Measurements from ENCODE around the gene MED22. TPM values are rescaled to one million over a fixed set of nuclear protein-coding genes. Genes with fewer than 3 reads are reported as not detected.

Gene MED22
- total RNA-seq, 2 donors from 2014 or later: 34.8 to 43.3 TPM

DNA sequence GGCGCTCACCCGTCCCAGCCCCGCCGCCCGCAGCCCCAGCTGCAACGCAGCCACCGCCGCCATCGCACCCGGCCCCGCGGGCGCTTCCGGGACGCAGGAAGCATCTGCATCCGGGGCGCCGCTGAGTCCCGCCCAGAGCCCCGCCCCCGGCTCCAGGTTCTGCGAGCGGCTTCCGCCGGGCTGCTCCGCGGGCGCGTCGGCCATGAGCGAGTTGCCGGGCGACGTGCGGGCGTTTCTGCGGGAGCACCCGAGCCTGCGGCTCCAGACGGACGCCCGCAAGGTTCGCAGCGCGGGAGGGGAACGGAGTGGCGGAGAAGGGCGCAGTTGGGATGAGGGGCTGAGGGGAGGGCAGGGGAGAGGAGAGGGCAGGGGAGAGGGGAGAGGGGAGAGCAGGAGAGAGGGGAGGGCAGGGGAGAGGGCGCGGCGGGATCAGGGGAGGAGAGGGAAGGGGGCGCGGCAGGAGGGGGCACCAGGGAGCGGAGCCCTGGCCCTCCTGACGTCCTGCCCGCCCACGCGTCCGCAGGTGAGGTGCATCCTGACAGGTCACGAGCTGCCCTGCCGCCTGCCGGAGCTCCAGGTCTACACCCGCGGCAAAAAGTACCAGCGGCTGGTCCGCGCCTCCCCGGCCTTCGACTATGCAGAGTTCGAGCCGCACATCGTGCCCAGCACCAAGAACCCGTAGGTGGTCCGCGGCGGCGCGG lies 8.6 kb upstream of the MED22 start, which contains the start of the genes SURF1 and SURF2:
SURF1 (minus strand) TSS at position 97 of the 701 bp plus-strand sequence; CDS start at position 63, 34 bp downstream.
SURF2 (plus strand) TSS at position 160 of the 701 bp plus-strand sequence; CDS start at position 203, 43 bp downstream.
- Mint-ChIP-seq H3K9me3 (no peaks in the 10 kb centered on the region), H3K4me1 (ENCODE audit: low read depth in 2 of 2) (peaks cover 34 to 44% of the 10 kb centered on the region in 2 donors), H3K4me3 (peak within 1 kb of the TSS; percentile 87), H3K27ac (peak within 1 kb of the TSS; percentile 46 to 82), H3K36me3 (peaks cover 7% of the 10 kb centered on the region), H3K27me3 (no peaks in the 10 kb centered on the region)
- DNase-seq (ENCODE audit: low spot score) (peak; percentile 93), ATAC-seq (peak; percentile 91 to 93)

DNA sequence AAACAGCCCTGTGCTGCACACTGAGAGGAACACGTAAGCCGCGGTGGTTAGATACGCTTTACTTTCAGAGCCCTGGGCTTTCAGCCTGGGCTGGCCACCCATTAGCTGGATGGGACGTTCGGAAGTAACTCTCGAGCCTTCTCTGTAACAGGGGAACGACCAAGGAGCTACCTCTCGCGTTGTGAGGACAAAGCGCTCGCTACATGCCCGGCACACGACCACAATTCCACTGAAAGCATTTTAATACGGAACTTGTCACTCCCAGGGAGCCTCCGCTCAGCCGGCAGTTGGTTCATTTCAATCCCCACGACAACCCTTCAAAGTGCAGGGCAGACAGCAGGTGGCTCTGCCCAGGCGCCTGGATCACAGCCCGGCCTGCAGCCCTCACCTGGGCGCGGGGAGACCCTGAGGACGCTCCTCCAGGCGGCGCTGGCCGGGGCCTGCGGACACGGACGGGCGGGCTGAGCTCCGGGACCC lies 8.0 kb upstream of the MED22 start:
- Mint-ChIP-seq H3K27me3 (no peaks in the 10 kb centered on the region), H3K4me1 (ENCODE audit: low read depth in 2 of 2) (peaks cover 28 to 37% of the 10 kb centered on the region in 2 donors), H3K4me3 (peak overlapping the region; percentile 87), H3K27ac (peak overlapping the region; percentile 46 to 82), H3K36me3 (peaks cover 4% of the 10 kb centered on the region), H3K9me3 (no peaks in the 10 kb centered on the region)
- peak; percentile 22 to 40 for ATAC-seq
- no peak for DNase-seq (ENCODE audit: low spot score)

DNA sequence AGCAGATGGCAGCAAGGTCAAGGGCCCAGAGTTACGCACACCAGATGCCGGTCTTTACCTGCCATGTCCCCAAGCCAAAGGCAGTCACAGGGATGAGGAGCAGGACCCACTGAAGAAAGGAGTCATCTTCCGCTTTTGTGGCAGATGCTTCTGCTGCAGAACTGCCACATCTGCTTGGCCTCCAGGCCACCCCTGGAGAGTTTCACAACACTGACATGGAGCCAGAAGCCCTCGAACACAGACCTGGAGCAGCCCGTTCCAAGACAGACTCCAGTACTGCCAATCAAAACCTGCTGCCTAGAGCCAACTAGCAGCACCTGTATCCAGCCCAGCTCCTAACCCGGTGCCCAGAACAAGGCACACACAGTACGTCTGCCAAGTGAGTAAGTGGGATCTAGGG lies 6.8 kb upstream of the MED22 start:
- H3K4me3 Mint-ChIP-seq: peak overlapping the region; percentile 87
- H3K36me3 Mint-ChIP-seq: peaks cover 14% of the 10 kb centered on the region
- no peaks in the 10 kb centered on the region for H3K9me3 Mint-ChIP-seq
- DNase-seq (ENCODE audit: low spot score) (no peak), ATAC-seq (no peak)
- peaks cover 30 to 37% of the 10 kb centered on the region in 2 donors for H3K4me1 Mint-ChIP-seq (ENCODE audit: low read depth in 2 of 2)
- H3K27ac Mint-ChIP-seq: no peak overlapping the region
- no peaks in the 10 kb centered on the region for H3K27me3 Mint-ChIP-seq

DNA sequence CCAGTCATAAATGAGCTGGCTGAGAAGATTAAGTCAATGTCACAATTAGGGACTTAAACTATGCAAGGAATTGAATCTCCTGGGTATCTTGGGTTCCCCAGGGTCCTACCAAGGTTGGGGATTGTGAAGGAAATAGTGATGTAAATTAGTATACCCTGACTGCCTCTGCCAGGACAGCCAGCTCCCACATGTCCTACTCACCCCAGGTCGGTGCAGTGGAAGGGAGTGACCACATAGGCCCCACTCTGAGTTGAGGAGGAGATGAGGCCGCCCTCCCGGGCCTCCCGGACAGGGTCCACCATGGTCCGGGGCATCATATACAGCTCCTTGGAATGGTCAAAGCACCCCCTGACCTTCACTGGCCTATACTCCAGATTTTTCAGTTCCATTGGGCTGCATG lies 5.6 kb upstream of the MED22 start:
- no peak for ATAC-seq
- Mint-ChIP-seq H3K9me3 (no peaks in the 10 kb centered on the region), H3K36me3 (peaks cover 26% of the 10 kb centered on the region), H3K27ac (peak overlapping the region in 1 of 2 donors; percentile 68), H3K4me3 (peak overlapping the region; percentile 10), H3K27me3 (no peaks in the 10 kb centered on the region), H3K4me1 (ENCODE audit: low read depth in 2 of 2) (peaks cover 38 to 42% of the 10 kb centered on the region in 2 donors)
- no peak for DNase-seq (ENCODE audit: low spot score)

DNA sequence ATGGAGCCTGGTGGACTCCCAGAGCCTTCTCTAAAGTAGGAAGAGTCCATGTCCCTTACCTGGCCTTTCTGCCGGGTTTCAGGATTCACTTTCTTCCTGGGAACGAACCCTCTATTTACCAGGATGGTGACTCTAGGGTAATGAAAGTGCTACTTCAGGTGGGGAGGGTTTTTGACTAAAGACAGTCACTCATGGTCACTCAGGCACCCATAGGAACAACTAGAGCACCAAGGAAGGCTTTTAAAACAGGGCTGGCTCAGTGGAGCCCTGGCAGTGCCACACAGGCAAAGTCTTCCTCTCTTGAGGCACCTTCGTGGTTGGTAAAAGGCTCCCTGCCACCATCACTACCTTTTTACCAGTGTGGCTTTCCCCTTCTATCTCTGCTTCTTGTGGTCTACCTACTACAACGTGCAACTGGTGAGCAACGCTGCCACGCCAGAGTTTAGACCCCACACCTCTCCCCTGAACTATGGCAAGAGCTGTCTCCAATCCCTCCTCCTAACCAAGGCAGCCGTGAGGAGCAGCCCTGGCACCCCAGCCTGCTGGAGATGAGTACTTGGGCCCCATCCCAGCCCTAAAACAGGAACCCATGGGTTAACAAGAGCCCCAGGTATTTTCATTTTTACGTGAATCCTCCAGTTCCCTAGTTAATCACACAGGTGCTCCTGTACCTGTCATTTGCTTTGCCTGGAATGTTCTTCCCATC lies 4.9 kb upstream of the MED22 start:
- H3K36me3 Mint-ChIP-seq: peaks cover 32% of the 10 kb centered on the region
- H3K27ac Mint-ChIP-seq: peak overlapping the region; percentile 35 to 68
- H3K4me3 Mint-ChIP-seq: peak overlapping the region; percentile 10
- no peaks in the 10 kb centered on the region for H3K9me3 Mint-ChIP-seq
- H3K4me1 Mint-ChIP-seq (ENCODE audit: low read depth in 2 of 2): peaks cover 31 to 39% of the 10 kb centered on the region in 2 donors
- no peak for DNase-seq (ENCODE audit: low spot score)
- no peak for ATAC-seq
- H3K27me3 Mint-ChIP-seq: no peaks in the 10 kb centered on the region

DNA sequence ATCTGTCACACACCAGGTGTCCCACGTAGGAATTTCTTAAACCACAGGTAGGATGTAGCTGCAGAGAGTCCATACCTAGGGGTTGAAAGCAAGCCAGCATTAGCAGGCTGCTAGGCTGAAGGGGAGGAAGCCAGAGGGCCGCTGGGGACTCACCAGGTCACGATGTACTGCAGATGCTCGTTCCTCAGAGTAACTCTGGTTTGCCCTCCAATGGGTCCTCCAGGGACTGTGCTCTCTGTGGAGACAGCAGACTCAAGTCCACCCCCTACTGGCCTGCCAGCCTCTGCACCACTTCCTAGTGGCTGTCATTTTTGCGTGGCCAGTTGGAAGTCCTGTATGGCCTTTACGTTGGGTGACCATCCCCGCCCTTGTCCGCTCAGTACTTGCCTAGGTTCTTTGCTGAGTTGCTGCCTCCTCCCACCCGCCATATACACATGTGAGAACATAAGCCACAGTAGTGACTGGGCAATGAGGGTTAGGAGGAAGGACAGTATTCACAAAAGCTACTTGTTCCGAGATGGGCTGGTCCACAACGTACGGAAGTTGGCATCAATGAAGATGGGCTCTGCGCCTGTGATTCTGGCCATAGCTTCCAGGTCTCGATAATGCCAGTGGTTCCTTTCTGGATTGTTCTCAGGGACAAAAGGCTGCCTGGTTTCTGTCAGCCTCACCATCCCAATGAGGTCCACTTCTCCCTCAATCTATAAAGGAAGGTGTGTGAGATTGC lies 4.1 kb upstream of the MED22 start:
- Mint-ChIP-seq H3K9me3 (no peaks in the 10 kb centered on the region), H3K36me3 (peaks cover 34% of the 10 kb centered on the region), H3K4me1 (ENCODE audit: low read depth in 2 of 2) (peaks cover 30 to 34% of the 10 kb centered on the region in 2 donors), H3K27me3 (no peaks in the 10 kb centered on the region), H3K27ac (peak overlapping the region; percentile 35 to 68), H3K4me3 (no peak overlapping the region)
- DNase-seq (ENCODE audit: low spot score): no peak
- ATAC-seq: no peak

DNA sequence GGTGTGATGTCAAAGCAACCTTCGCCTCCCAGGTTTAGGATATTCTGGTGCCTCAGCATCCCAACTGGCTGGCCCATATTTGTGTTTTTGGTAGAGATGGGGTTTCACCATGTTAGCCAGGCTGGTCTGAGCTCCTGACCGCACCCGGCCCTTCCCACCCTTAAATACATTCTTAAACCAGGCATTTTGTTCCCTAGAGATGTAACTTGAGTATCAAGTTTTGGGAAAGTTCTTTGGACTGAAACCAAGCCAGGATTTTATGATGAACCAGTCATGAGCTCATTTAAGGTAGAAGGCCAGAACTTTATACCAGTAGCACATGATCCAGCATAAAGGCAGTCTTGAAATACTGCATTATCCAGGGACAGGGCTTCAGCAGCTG lies 3.6 kb upstream of the MED22 start:
- H3K27ac Mint-ChIP-seq: no peak overlapping the region
- H3K4me1 Mint-ChIP-seq (ENCODE audit: low read depth in 2 of 2): peaks cover 35 to 39% of the 10 kb centered on the region in 2 donors
- H3K9me3 Mint-ChIP-seq: no peaks in the 10 kb centered on the region
- DNase-seq (ENCODE audit: low spot score): no peak
- no peaks in the 10 kb centered on the region for H3K27me3 Mint-ChIP-seq
- ATAC-seq: no peak
- H3K36me3 Mint-ChIP-seq: peaks cover 34% of the 10 kb centered on the region
- H3K4me3 Mint-ChIP-seq: no peak overlapping the region

DNA sequence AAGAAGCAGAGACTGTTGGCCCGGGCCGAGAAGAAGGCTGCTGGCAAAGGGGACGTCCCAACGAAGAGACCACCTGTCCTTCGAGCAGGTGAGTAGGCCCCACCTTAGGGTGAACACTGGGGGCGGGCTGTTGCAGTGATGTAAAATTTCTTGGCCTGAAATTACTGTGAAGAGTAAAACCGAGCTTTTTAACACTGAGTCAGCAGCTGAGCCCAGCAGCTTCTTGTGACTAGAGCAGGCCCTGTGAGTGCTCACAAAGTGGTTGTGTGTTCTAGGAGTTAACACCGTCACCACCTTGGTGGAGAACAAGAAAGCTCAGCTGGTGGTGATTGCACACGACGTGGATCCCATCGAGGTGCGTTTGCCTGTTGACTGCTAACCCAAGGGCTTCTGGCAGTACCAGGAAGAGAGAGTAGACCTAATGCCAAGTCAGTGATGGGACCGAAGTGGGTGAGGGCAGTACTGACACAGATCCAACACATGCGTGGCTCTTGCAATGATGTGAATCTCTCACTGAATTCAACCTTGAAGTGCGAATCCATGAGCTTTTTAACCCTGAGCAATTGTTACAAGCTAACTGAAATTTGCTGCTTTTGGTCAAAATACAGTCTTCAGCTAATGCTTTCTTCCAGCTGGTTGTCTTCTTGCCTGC lies 2.2 kb upstream of the MED22 start:
- peaks cover 40 to 43% of the 10 kb centered on the region in 2 donors for H3K4me1 Mint-ChIP-seq (ENCODE audit: low read depth in 2 of 2)
- peak overlapping the region; percentile 91 for H3K4me3 Mint-ChIP-seq
- H3K27ac Mint-ChIP-seq: peak overlapping the region; percentile 85 to 98
- DNase-seq (ENCODE audit: low spot score): no peak
- H3K27me3 Mint-ChIP-seq: no peaks in the 10 kb centered on the region
- no peaks in the 10 kb centered on the region for H3K9me3 Mint-ChIP-seq
- peaks cover 34% of the 10 kb centered on the region for H3K36me3 Mint-ChIP-seq
- ATAC-seq: no peak

DNA sequence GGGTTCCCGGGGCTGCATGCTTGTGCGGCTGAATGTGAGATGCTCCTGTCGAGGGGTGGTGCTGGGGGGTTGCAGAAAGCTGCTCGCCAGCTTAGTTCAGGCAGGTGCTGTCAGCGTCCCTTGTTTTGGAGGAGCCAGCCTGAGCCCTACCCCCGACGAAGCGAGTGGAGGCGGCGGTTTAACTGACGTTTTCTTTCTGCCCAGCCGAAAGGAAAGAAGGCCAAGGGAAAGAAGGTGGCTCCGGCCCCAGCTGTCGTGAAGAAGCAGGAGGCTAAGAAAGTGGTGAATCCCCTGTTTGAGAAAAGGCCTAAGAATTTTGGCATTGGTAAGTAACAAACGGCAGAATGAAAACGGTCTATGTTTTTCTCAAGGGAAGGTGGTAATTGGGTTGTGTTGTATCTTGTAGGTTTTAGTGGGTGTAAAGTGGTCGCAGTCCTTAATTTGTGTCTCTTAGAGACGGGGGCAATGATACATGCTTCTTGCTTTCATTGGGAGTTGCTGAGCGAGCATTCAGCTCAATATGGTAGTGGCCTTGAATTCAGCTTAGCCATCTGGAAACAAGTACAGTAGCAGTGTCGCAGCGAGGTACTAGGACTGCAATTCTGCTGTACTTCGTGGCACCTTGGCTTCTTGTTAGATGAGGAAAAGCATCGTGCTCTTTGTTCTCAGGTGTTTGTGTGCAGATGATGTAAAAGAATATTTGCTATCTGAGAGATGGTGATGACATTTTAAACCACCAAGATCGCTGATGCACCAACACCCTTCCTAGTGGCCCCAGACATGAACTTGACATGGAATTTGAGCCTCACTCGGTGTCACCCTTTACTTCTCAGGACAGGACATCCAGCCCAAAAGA lies 1.0 kb upstream of the MED22 start:
- H3K9me3 Mint-ChIP-seq: no peaks in the 10 kb centered on the region
- H3K4me1 Mint-ChIP-seq (ENCODE audit: low read depth in 2 of 2): peaks cover 40 to 43% of the 10 kb centered on the region in 2 donors

DNA sequence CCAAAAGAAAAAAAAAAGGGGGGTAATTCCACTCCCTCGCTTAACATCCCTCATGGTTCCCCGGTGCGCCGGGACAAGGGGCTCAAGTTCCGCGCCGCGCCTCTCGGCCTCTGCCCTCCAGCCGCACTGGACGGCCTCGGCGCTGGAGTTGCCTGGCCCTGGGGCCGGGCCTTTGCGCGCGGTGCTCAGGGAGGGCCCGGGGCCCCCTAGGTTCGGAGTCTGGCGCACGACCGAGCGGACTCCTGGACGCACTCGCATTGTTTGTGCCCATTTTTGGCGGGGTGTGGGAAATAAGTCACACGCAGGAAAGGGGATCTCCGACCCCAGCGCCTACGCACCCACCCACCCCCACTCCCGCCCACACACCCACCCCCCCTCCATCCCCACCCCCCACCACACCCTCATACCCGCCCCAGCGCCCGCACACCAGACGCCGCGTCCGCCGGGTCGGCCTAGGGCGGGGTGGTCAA lies 381 bp downstream of the MED22 start:
- H3K4me1 Mint-ChIP-seq (ENCODE audit: low read depth in 2 of 2): peaks cover 35 to 37% of the 10 kb centered on the region in 2 donors
- ATAC-seq: peak; percentile 64 to 66
- H3K27ac Mint-ChIP-seq: peak overlapping the region; percentile 90 to 98
- H3K27me3 Mint-ChIP-seq: no peaks in the 10 kb centered on the region
- peak overlapping the region; percentile 91 for H3K4me3 Mint-ChIP-seq
- H3K36me3 Mint-ChIP-seq: peaks cover 34% of the 10 kb centered on the region
- H3K9me3 Mint-ChIP-seq: no peaks in the 10 kb centered on the region
- DNase-seq (ENCODE audit: low spot score): no peak

More for the DNA sequence above, 1.0 kb upstream of the MED22 start:
- ATAC-seq (no peak), DNase-seq (ENCODE audit: low spot score) (no peak)
- H3K4me3 Mint-ChIP-seq: peak overlapping the region; percentile 91
- peaks cover 34% of the 10 kb centered on the region for H3K36me3 Mint-ChIP-seq
- no peaks in the 10 kb centered on the region for H3K27me3 Mint-ChIP-seq
- peak overlapping the region; percentile 85 to 98 for H3K27ac Mint-ChIP-seq

DNA sequence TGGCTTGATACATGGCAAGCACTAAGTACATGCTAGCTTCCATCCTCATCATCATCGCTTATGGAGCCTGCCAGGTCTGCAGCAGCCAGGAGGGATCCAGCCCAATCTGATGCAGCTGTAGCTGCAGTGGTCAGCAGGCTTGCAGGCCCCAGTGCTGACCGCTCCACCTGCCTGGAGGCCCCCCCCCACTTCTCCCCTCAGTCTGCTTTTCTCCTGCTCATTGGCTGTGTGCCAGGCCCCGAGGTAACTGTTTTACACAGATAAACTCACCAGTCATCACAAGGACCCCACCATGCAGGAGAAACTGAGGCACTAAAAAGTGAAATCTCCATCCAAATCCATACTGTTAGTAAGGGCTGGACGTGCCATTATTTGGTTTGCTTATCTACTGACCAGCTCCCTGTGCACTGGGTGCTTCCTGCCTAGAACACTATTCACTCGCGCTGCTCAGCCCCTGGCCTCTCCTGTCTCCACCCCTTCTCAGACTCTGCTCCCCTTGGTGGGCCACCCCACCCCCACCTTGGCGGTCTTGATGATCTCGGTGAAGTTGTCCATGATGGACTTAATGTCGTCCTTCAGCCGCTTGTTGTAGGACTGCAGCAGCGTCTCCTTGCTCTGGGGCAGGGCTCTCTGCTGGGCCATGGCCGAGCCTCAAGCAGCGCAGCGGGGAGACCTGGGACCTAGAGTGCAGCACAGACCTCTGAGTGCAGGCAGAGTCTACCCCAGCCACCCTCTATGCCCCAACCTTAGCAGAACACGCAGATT lies 1.7 kb downstream of the MED22 start:
- ATAC-seq: no peak
- Mint-ChIP-seq H3K27ac (peak overlapping the region; percentile 56 to 90), H3K4me3 (peak overlapping the region; percentile 91), H3K9me3 (no peaks in the 10 kb centered on the region), H3K27me3 (no peaks in the 10 kb centered on the region), H3K36me3 (peaks cover 30% of the 10 kb centered on the region), H3K4me1 (ENCODE audit: low read depth in 2 of 2) (peaks cover 43 to 44% of the 10 kb centered on the region in 2 donors)
- DNase-seq (ENCODE audit: low spot score): no peak

DNA sequence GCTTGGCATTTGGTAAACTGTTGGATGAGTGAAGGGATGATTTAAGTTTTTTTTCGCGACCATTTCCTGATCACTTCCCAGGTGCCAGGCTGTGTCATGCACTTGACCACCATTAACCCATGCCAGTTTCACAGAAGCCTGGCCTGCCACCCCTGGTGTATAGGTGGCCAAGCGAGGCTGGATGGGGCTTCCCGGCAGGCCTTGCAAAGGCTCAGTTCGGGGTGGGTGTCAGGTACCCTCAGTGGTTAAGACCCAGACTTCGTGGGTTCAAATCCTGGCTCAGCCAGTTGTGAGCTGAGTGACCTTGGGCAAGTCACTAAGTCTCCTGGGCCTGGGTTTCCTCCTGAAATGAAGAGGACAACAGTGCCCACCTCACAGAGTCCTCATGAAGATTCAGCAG lies 2.3 kb downstream of the MED22 start:
- no peak for ATAC-seq
- peaks cover 48 to 50% of the 10 kb centered on the region in 2 donors for H3K4me1 Mint-ChIP-seq (ENCODE audit: low read depth in 2 of 2)
- H3K4me3 Mint-ChIP-seq: peak overlapping the region; percentile 91
- H3K27me3 Mint-ChIP-seq: no peaks in the 10 kb centered on the region
- no peak overlapping the region for H3K27ac Mint-ChIP-seq
- H3K36me3 Mint-ChIP-seq: peaks cover 28% of the 10 kb centered on the region
- DNase-seq (ENCODE audit: low spot score): no peak
- H3K9me3 Mint-ChIP-seq: no peaks in the 10 kb centered on the region

Measured in natural killer cell treated with Interleukin-12 subunit alpha and Interleukin-12 subunit beta and Interleukin-15 and Interleukin-18, amount 100 ng/mL, for 72 hours (primary cell).